Measurements from ENCODE around the gene MUC16. TPM values are rescaled to one million over a fixed set of nuclear protein-coding genes. Genes with fewer than 3 reads are reported as not detected.

The MUC16 gene
- total and polyA plus RNA-seq, 4 donors, result 1.1 to 8.0 (median 2.5) TPM

DNA sequence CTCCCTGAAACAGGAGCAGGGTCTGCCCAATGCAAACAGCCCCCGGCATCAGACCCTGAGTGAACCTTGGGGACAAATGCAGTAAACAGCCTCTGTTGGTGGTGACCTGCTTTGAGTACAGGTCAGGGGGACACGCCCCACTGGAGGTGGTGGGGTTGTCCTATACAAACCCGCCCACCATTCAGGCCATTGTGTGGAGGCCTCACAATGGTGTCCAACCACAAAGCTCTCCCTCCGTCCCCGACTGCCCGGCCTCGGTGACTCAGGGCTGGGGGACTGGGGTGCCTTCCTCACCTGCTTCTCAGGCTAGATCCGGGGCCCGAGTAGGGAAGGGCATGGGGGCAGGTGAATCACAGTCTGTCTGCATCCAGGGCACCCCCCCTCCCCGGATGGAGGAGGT lies 1.5 kb downstream of the MUC16 start:
- peaks cover 0 to 5% (median 0%) of the 10 kb centered on the region in 4 donors for H3K9me3 ChIP-seq (ENCODE audit: control insufficient read depth in 4 of 4, insufficient read depth in 3 of 4, low read length in 3 of 4)

GRCh38 chr19:9000933-9001332 lies 9.3 kb downstream of the MUC16 start:
- Histone ChIP-seq H3K9me3 (ENCODE audit: control insufficient read depth in 4 of 4, insufficient read depth in 3 of 4, low read length in 3 of 4) (peaks cover 0 to 7% (median 0%) of the 10 kb centered on the region in 4 donors), H3K36me3 (ENCODE audit: control insufficient read depth in 4 of 4, insufficient read depth in 4 of 4, low read length in 4 of 4) (no peaks in the 10 kb centered on the region), H3K4me1 (ENCODE audit: control insufficient read depth in 5 of 5, insufficient read depth in 5 of 5, low read length in 5 of 5) (no peaks in the 10 kb centered on the region), H3K4me3 (no peak overlapping the region), H3K27me3 (ENCODE audit: control insufficient read depth in 3 of 3, insufficient read depth in 3 of 3, low read length in 2 of 3) (no peaks in the 10 kb centered on the region), H3K9ac (ENCODE audit: insufficient read depth in 1 of 2, low read length in 2 of 2) (no peak overlapping the region), H3K27ac (ENCODE audit: low read depth in 1 of 2, low read length in 1 of 2) (no peak overlapping the region)
- TF ChIP-seq CTCF (IDR thresholded peaks at IDR 0.05; ENCODE audit: control extremely low read depth, extremely low read depth), result no peak
- ATAC-seq (ENCODE audit: insufficient read depth, low FRiP score), result no peak
- no peak for DNase-seq
- WGBS, 2 donors, result 85 to 86% methylated on average over 5 of the region's 5 CpGs

More for the DNA sequence above, 1.5 kb downstream of the MUC16 start:
- Histone ChIP-seq H3K36me3 (ENCODE audit: control insufficient read depth in 4 of 4, insufficient read depth in 4 of 4, low read length in 4 of 4) (no peaks in the 10 kb centered on the region), H3K4me1 (ENCODE audit: control insufficient read depth in 5 of 5, insufficient read depth in 5 of 5, low read length in 5 of 5) (no peaks in the 10 kb centered on the region), H3K27ac (ENCODE audit: low read depth in 1 of 2, low read length in 1 of 2) (no peak overlapping the region), H3K9ac (ENCODE audit: insufficient read depth in 1 of 2, low read length in 2 of 2) (no peak overlapping the region), H3K27me3 (ENCODE audit: control insufficient read depth in 3 of 3, insufficient read depth in 3 of 3, low read length in 2 of 3) (no peaks in the 10 kb centered on the region), H3K4me3 (no peak overlapping the region)
- ATAC-seq (ENCODE audit: insufficient read depth, low FRiP score), result no peak
- no peak for DNase-seq
- TF ChIP-seq CTCF (IDR thresholded peaks at IDR 0.05; ENCODE audit: control extremely low read depth, extremely low read depth), result no peak
- WGBS, 2 donors, result 62 to 76% methylated on average over 10 of the region's 10 CpGs

DNA sequence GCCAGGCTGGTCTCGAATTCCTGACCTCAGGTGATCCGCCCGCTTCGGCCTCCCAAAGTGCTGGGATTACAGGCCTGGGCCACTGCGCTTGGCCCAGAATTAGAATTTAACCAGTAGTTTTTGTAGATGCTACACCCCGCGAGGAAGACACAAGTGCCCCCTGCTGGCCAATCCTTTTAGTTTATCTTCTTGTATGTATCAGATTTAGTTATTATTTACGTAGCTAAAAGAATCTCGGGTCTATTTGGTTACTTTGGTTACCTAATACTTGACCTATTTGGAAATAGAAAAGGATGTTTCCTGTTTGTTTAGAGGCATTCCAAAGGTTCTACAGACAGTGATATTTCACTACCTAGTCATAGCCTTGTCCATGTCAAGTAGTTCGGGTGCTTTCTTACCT lies 22.0 kb downstream of the MUC16 start:
- ATAC-seq (ENCODE audit: insufficient read depth, low FRiP score), result no peak

More for the DNA sequence above, 22.0 kb downstream of the MUC16 start:
- Histone ChIP-seq H3K9me3 (ENCODE audit: control insufficient read depth in 4 of 4, insufficient read depth in 3 of 4, low read length in 3 of 4) (no peaks in the 10 kb centered on the region), H3K27me3 (ENCODE audit: control insufficient read depth in 3 of 3, insufficient read depth in 3 of 3, low read length in 2 of 3) (no peaks in the 10 kb centered on the region), H3K4me1 (ENCODE audit: control insufficient read depth in 5 of 5, insufficient read depth in 5 of 5, low read length in 5 of 5) (no peaks in the 10 kb centered on the region), H3K36me3 (ENCODE audit: control insufficient read depth in 4 of 4, insufficient read depth in 4 of 4, low read length in 4 of 4) (no peaks in the 10 kb centered on the region), H3K9ac (ENCODE audit: insufficient read depth in 1 of 2, low read length in 2 of 2) (no peak overlapping the region), H3K4me3 (no peak overlapping the region), H3K27ac (ENCODE audit: low read depth in 1 of 2, low read length in 1 of 2) (no peak overlapping the region)
- no peak for TF ChIP-seq CTCF (IDR thresholded peaks at IDR 0.05; ENCODE audit: control extremely low read depth, extremely low read depth)
- DNase-seq, result no peak
- 65 to 73% methylated on average over 10 of the region's 10 CpGs for WGBS, 2 donors
